GM23248 (cell line): ENCODE measurements around the gene MX2. TPM values are rescaled to one million over a fixed set of nuclear protein-coding genes. Genes with fewer than 3 reads are reported as not detected.

Experiments used
- DNase-seq: peaks from one replicate; pipeline ENCODE4 v3.0.0-alpha.2; 2015
- H2AFZ ChIP-seq: fragments of 200-600 bp; sonication (generic); 2 replicates; pipeline ENCODE4 v1.6.1; 2016; ENCODE audit warnings: antibody characterized with exemption
- H3F3A ChIP-seq: fragments of 200-600 bp; sonication (generic); 2 replicates; pipeline ENCODE4 v1.6.1; 2016; ENCODE audit warnings: mild to moderate bottlenecking, antibody characterized with exemption, mixed run types; ENCODE audit not compliant: insufficient read depth
- H3K27ac ChIP-seq: fragments of 200-600 bp; sonication (generic); 2 replicates; pipeline ENCODE4 v1.5.1; 2016; ENCODE audit warnings: mild to moderate bottlenecking
- H3K27me3 ChIP-seq: fragments of 200-600 bp; sonication (generic); replicated peaks from 2 replicates; pipeline ENCODE4 v1.6.1; 2016; ENCODE audit warnings: mild to moderate bottlenecking; ENCODE audit not compliant: insufficient read depth
- H3K36me3 ChIP-seq: fragments of 200-600 bp; sonication (generic); 2 replicates; pipeline ENCODE4 v1.6.1; 2016; ENCODE audit warnings: low read depth, mild to moderate bottlenecking
- H3K4me1 ChIP-seq: fragments of 200-600 bp; sonication (generic); 2 replicates; pipeline ENCODE4 v1.6.1; 2016; ENCODE audit warnings: mild to moderate bottlenecking; ENCODE audit not compliant: insufficient read depth
- H3K4me2 ChIP-seq: fragments of 200-600 bp; sonication (generic); one replicate; pipeline ENCODE4 v1.6.1; 2016; ENCODE audit warnings: mild to moderate bottlenecking; ENCODE audit not compliant: unreplicated experiment
- H3K4me3 ChIP-seq: fragments of 200-600 bp; sonication (generic); 2 replicates; pipeline ENCODE4 v1.5.1; 2016; ENCODE audit warnings: mild to moderate bottlenecking
- H3K79me2 ChIP-seq: fragments of 200-600 bp; sonication (generic); 2 replicates; pipeline ENCODE4 v1.6.1; 2016; ENCODE audit warnings: mild to moderate bottlenecking; ENCODE audit not compliant: insufficient read depth
- H3K9ac ChIP-seq: fragments of 200-600 bp; sonication (generic); 2 replicates; pipeline ENCODE4 v1.6.1; 2016; ENCODE audit warnings: mild to moderate bottlenecking
- H3K9me2 ChIP-seq: fragments of 200-600 bp; sonication (generic); 2 replicates; pipeline ENCODE4 v1.6.1; 2016; ENCODE audit warnings: mixed run types, mild to moderate bottlenecking, moderate library complexity; ENCODE audit not compliant: insufficient read depth
- H3K9me3 ChIP-seq: fragments of 200-600 bp; sonication (generic); one replicate; pipeline ENCODE4 v1.6.1; 2017; ENCODE audit warnings: low read depth
- H4K20me1 ChIP-seq: fragments of 200-600 bp; sonication (generic); 2 replicates; pipeline ENCODE4 v1.6.0; 2016; ENCODE audit not compliant: insufficient read depth
- EZH2 ChIP-seq: fragments of 200-600 bp; sonication (generic); IDR thresholded peaks from 2 replicates; pipeline ENCODE4 v1.6.1; 2018; ENCODE audit warnings: antibody characterized with exemption, mild to moderate bottlenecking; ENCODE audit not compliant: insufficient read depth, poor library complexity, severe bottlenecking
- EZH2phosphoT487 ChIP-seq: fragments of 200-600 bp; sonication (generic); IDR thresholded peaks from 2 replicates; pipeline ENCODE4 v1.6.1; 2018; ENCODE audit warnings: antibody characterized with exemption, moderate library complexity, mild to moderate bottlenecking, low read depth; ENCODE audit not compliant: insufficient read depth
- WGBS, 2 experiments: methylation state at CpG; one replicate each; pipeline ENCODE4 v1.1.6; 2015 to 2017; ENCODE audit warnings: low lambda C conversion rate in 2 of 2, low coverage in 1 of 2; ENCODE audit errors: missing lambda C conversion rate in 2 of 2; 5-methylcytosine and 5-hydroxymethylcytosine counted together
- in situ Hi-C: fragments of 300-500 bp; cut with MboI; formaldehyde crosslinking; loops from 2 replicates; pipeline ENCODE4 v1.15.0; 2020
- polyA plus RNA-seq: library from polyadenylated mRNA; unstranded; fragments of >200 nt; fragmentation: Nextera tagmentation; extraction: Ambion mirVana; gene quantifications from 2 replicates; pipeline ENCODE4 v1.2.1, GENCODE V29; 2016
- total RNA-seq: library from RNA; depleted of rRNA; stranded (reverse); fragments of >200 nt; shearing (Covaris generic); gene quantifications from 2 replicates; pipeline ENCODE4 v1.2.3, GENCODE V29; 2014

MX2 gene
- total and polyA plus RNA-seq, 2 experiments from 2014 or later = 0.54 to 0.85 TPM

GRCh38 chr21:41333752-41334151, 28.1 kb upstream of the MX2 start:
- whole genome bisulfite sequencing, 2 experiments = 78 to 87% methylated on average over 1 of the region's 1 CpG
- no peak overlapping the region for H3K9ac ChIP-seq

GRCh38 chr21:41337515-41337914, 24.3 kb upstream of the MX2 start:
- DNase-seq = no peak
- H3K27me3 ChIP-seq = 0 out of 2 replicates have a peak, but pooled peaks cover 6% of the 10 kb centered on the region
- no peaks in the 10 kb centered on the region for H3K79me2 ChIP-seq
- TF ChIP-seq EZH2phosphoT487 = no peak
- no peak for TF ChIP-seq EZH2
- peaks cover 5% of the 10 kb centered on the region for H3K9me3 ChIP-seq
- no peak overlapping the region for H3K4me2 ChIP-seq
- H3K4me1 ChIP-seq = no peaks in the 10 kb centered on the region
- H4K20me1 ChIP-seq = no peaks in the 10 kb centered on the region
- no peaks in the 10 kb centered on the region for H3F3A ChIP-seq
- no peak overlapping the region for H3K4me3 ChIP-seq
- H3K27ac ChIP-seq = no peak overlapping the region
- H3K36me3 ChIP-seq = no peaks in the 10 kb centered on the region
- no peak overlapping the region for H2AFZ ChIP-seq
- H3K9ac ChIP-seq = no peak overlapping the region
- in situ Hi-C loops = no loop called here
- 80% methylated on average over 3 of the region's 3 CpGs for WGBS, 2 experiments
- no peaks in the 10 kb centered on the region for H3K9me2 ChIP-seq

More at GRCh38 chr21:41333752-41334151, 28.1 kb upstream of the MX2 start:
- Histone ChIP-seq H2AFZ (no peak overlapping the region), H4K20me1 (no peaks in the 10 kb centered on the region), H3K9me2 (no peaks in the 10 kb centered on the region), H3K4me1 (no peaks in the 10 kb centered on the region), H3K27me3 (0 out of 2 replicates have a peak, but pooled peaks cover 3% of the 10 kb centered on the region), H3K4me3 (no peak overlapping the region), H3F3A (no peaks in the 10 kb centered on the region), H3K9me3 (no peaks in the 10 kb centered on the region), H3K36me3 (no peaks in the 10 kb centered on the region), H3K4me2 (no peak overlapping the region), H3K79me2 (no peaks in the 10 kb centered on the region), H3K27ac (no peak overlapping the region)
- TF ChIP-seq EZH2 (no peak), EZH2phosphoT487 (no peak)
- in situ Hi-C loops = no loop called here
- no peak for DNase-seq

GRCh38 chr21:41338455-41338854, 23.4 kb upstream of the MX2 start:
- Histone ChIP-seq H3K4me2 (no peak overlapping the region), H3K36me3 (no peaks in the 10 kb centered on the region), H3K4me1 (no peaks in the 10 kb centered on the region), H3K9me3 (peaks cover 6% of the 10 kb centered on the region), H3K27me3 (0 out of 2 replicates have a peak, but pooled peaks cover 6% of the 10 kb centered on the region), H3K9me2 (no peaks in the 10 kb centered on the region), H3F3A (no peaks in the 10 kb centered on the region), H3K27ac (no peak overlapping the region), H3K79me2 (no peaks in the 10 kb centered on the region), H3K9ac (no peak overlapping the region), H2AFZ (no peak overlapping the region), H3K4me3 (no peak overlapping the region), H4K20me1 (no peaks in the 10 kb centered on the region)
- WGBS, 2 experiments = 69 to 73% methylated on average over 8 of the region's 8 CpGs
- in situ Hi-C loops = no loop called here
- DNase-seq = no peak
- TF ChIP-seq EZH2phosphoT487 (no peak), EZH2 (no peak)

- no peak for DNase-seq
- H3K9ac ChIP-seq = no peak overlapping the region
- no peaks in the 10 kb centered on the region for H3K4me1 ChIP-seq
- no peak overlapping the region for H2AFZ ChIP-seq
- H3K36me3 ChIP-seq = no peaks in the 10 kb centered on the region
- peaks cover 11% of the 10 kb centered on the region; the same call in 1 of the 2 replicates for H3K27me3 ChIP-seq
- no peak overlapping the region for H3K4me3 ChIP-seq
- no peaks in the 10 kb centered on the region for H3K9me2 ChIP-seq
- TF ChIP-seq EZH2 (no peak), EZH2phosphoT487 (no peak)
- no peak overlapping the region for H3K4me2 ChIP-seq
- H3K79me2 ChIP-seq = no peaks in the 10 kb centered on the region
- in situ Hi-C loops = no loop called here
- no peak overlapping the region for H3K27ac ChIP-seq
- no peaks in the 10 kb centered on the region for H4K20me1 ChIP-seq
- H3K9me3 ChIP-seq = peaks cover 6% of the 10 kb centered on the region
- 46 to 57% methylated on average over 4 of the region's 4 CpGs for WGBS, 2 experiments
- no peaks in the 10 kb centered on the region for H3F3A ChIP-seq
These were observed 19.8 kb upstream of the MX2 start for GRCh38 chr21:41342035-41342434.

- Histone ChIP-seq H3K27me3 (peaks cover 13% of the 10 kb centered on the region; the same call in 1 of the 2 replicates), H3K4me2 (no peak overlapping the region), H3K36me3 (no peaks in the 10 kb centered on the region), H3K79me2 (no peaks in the 10 kb centered on the region), H3K27ac (no peak overlapping the region), H3K9ac (no peak overlapping the region), H3K4me1 (no peaks in the 10 kb centered on the region), H3F3A (no peaks in the 10 kb centered on the region), H3K4me3 (no peak overlapping the region), H4K20me1 (no peaks in the 10 kb centered on the region), H3K9me3 (peaks cover 6% of the 10 kb centered on the region), H3K9me2 (no peaks in the 10 kb centered on the region), H2AFZ (no peak overlapping the region)
- TF ChIP-seq EZH2phosphoT487 (no peak), EZH2 (no peak)
- DNase-seq = no peak
- 79 to 85% methylated on average over 9 of the region's 9 CpGs for WGBS, 2 experiments
- in situ Hi-C loops = no loop called here
These were observed 17.7 kb upstream of the MX2 start for GRCh38 chr21:41344146-41344545.
